H1 (cell line): ENCODE results near the gene GNL2. TPM values are rescaled to one million over a fixed set of nuclear protein-coding genes. Genes with fewer than 3 reads are reported as not detected.

Experiments used
- CTCF ChIA-PET: fragments of 300-600 bp; sonication (Branson Sonifier 250); formaldehyde crosslinking; loops from one replicate; lab custom pipeline; 2021; ENCODE audit not compliant: partially characterized antibody; lab: Charles Lee
- POLR2A ChIA-PET: fragments of 300-600 bp; sonication (Branson Sonifier 250); formaldehyde crosslinking; loops from one replicate; lab custom pipeline; 2021; ENCODE audit warnings: inconsistent platforms; ENCODE audit not compliant: partially characterized antibody; lab: Charles Lee
- DNase-seq, 2 experiments: peaks; one replicate each; pipeline versions ENCODE4 v3.0.0 to v3.0.0-alpha.2; 2010 to 2022; ENCODE audit warnings: low spot score in 2 of 2, low read depth in 1 of 2, mixed read lengths in 1 of 2
- FAIRE-seq: peaks from 2 replicates; lab custom pipeline; 2011; peaks lifted over from hg19 to GRCh38; lab: Jason Lieb, UNC
- H2AFZ ChIP-seq: 2 replicates; pipeline ENCODE4 v1.8.1; 2012; ENCODE audit warnings: low read length, inconsistent platforms
- H2AK5ac ChIP-seq: 2 replicates; pipeline ENCODE4 v1.6.1; 2013; ENCODE audit warnings: low read depth, low read length
- H2BK120ac ChIP-seq: replicated peaks from 2 replicates; pipeline ENCODE3; 2013; ENCODE audit warnings: low read depth, low read length, inconsistent platforms
- H2BK12ac ChIP-seq: 2 replicates; pipeline ENCODE4 v1.6.1; 2013; ENCODE audit warnings: low read depth, low read length
- H2BK15ac ChIP-seq: 2 replicates; pipeline ENCODE4 v1.6.1; 2013; ENCODE audit warnings: low read length
- H2BK20ac ChIP-seq: 2 replicates; pipeline ENCODE4 v1.6.1; 2013; ENCODE audit warnings: low read length
- H2BK5ac ChIP-seq: 2 replicates; pipeline ENCODE4 v1.6.1; 2013; ENCODE audit warnings: low read depth, low read length
- H3K14ac ChIP-seq: 2 replicates; pipeline ENCODE4 v1.6.1; 2013; ENCODE audit warnings: inconsistent platforms; ENCODE audit not compliant: insufficient read length
- H3K18ac ChIP-seq: 2 replicates; pipeline ENCODE4 v1.6.1; 2013; ENCODE audit warnings: low read length; ENCODE audit errors: extremely low read depth
- H3K23ac ChIP-seq: 2 replicates; pipeline ENCODE4 v1.6.1; 2013; ENCODE audit warnings: inconsistent platforms; ENCODE audit not compliant: insufficient read length
- H3K23me2 ChIP-seq: 2 replicates; pipeline ENCODE4 v1.6.1; 2013; ENCODE audit warnings: low read depth, low read length
- H3K27ac ChIP-seq: 2 replicates; pipeline ENCODE4 v1.6.1; 2011; ENCODE audit warnings: low read depth, low read length, inconsistent platforms
- H3K27me3 ChIP-seq, 4 experiments: replicated peaks in 1 of 4; 1 replicate in 1 of 4; 2 replicates in 3 of 4; pipeline versions ENCODE4 v1.6.1 to v1.8.1; 2011 to 2013; ENCODE audit warnings: low read length in 3 of 4, mild to moderate bottlenecking in 3 of 4, inconsistent platforms in 2 of 4, mixed read lengths in 2 of 4, moderate library complexity in 1 of 4; ENCODE audit not compliant: control insufficient read depth in 3 of 4, insufficient read depth in 3 of 4; ENCODE audit errors: extremely low read depth in 1 of 4
- H3K36me3 ChIP-seq, 4 experiments: 2 replicates each; pipeline versions ENCODE4 v1.6.1 to v1.8.1; 2011 to 2013; ENCODE audit warnings: mild to moderate bottlenecking in 4 of 4, low read length in 3 of 4, moderate library complexity in 2 of 4, control low read depth in 1 of 4, inconsistent platforms in 1 of 4; ENCODE audit not compliant: insufficient read depth in 4 of 4, control insufficient read depth in 2 of 4
- H3K4ac ChIP-seq: replicated peaks from 2 replicates; pipeline ENCODE3; 2013; ENCODE audit warnings: low read length, low read depth, mixed read lengths, inconsistent platforms; ENCODE audit not compliant: insufficient read length
- H3K4me1 ChIP-seq, 4 experiments: replicated peaks in 1 of 4; 1 replicate in 1 of 4; 2 replicates in 3 of 4; pipeline versions ENCODE4 v1.6.1 to v1.8.1; 2011 to 2013; ENCODE audit warnings: low read length in 3 of 4, inconsistent platforms in 2 of 4, mixed read lengths in 1 of 4; ENCODE audit not compliant: insufficient read depth in 4 of 4, control insufficient read depth in 3 of 4
- H3K4me2 ChIP-seq, 2 experiments: 2 replicates each; pipeline versions ENCODE4 v1.6.1 to v1.8.1; 2011 to 2013; ENCODE audit warnings: low read depth in 2 of 2, low read length in 2 of 2, control low read depth in 1 of 2, inconsistent platforms in 1 of 2, mild to moderate bottlenecking in 1 of 2; ENCODE audit not compliant: insufficient read depth in 1 of 2
- H3K4me3 ChIP-seq, 4 experiments: fragments of 200-600, 300-600 bp in 1 of 4; sonication (generic), shearing (Covaris generic), sonication (Bioruptor Twin) in 1 of 4; 2 replicates each; pipeline versions ENCODE4 v1.5.1 to v1.8.1; 2011 to 2016; ENCODE audit warnings: low read length in 4 of 4, low read depth in 3 of 4, control low read depth in 2 of 4, inconsistent platforms in 2 of 4, mild to moderate bottlenecking in 2 of 4, mixed read lengths in 1 of 4, moderate library complexity in 1 of 4; ENCODE audit not compliant: insufficient read depth in 2 of 4; ENCODE audit errors: extremely low read depth in 1 of 4
- H3K56ac ChIP-seq: replicated peaks from 2 replicates; pipeline ENCODE3; 2013; ENCODE audit warnings: low read depth, mild to moderate bottlenecking, mixed read lengths, low read length, inconsistent platforms; ENCODE audit not compliant: insufficient read length
- H3K79me1 ChIP-seq: 2 replicates; pipeline ENCODE4 v1.6.1; 2013; ENCODE audit warnings: low read depth, low read length, control low read depth
- H3K79me2 ChIP-seq, 2 experiments: 2 replicates each; pipeline versions ENCODE4 v1.6.1 to v1.8.1; 2012 to 2013; ENCODE audit warnings: low read length in 2 of 2, mild to moderate bottlenecking in 2 of 2, inconsistent platforms in 1 of 2; ENCODE audit not compliant: insufficient read depth in 2 of 2, control insufficient read depth in 1 of 2
- H3K9ac ChIP-seq, 4 experiments: replicated peaks in 1 of 4; 1 replicate in 1 of 4; 2 replicates in 3 of 4; pipeline versions ENCODE4 v1.6.1 to v1.8.1; 2011 to 2013; ENCODE audit warnings: low read depth in 3 of 4, low read length in 3 of 4, control low read depth in 2 of 4, mild to moderate bottlenecking in 2 of 4, moderate library complexity in 2 of 4, inconsistent platforms in 1 of 4; ENCODE audit errors: extremely low read depth in 1 of 4
- H3K9me3 ChIP-seq, 2 experiments: 2 replicates each; pipeline versions ENCODE4 v1.6.1 to v1.8.1; 2012 to 2013; ENCODE audit warnings: mild to moderate bottlenecking in 2 of 2, moderate library complexity in 2 of 2, control low read depth in 1 of 2, inconsistent platforms in 1 of 2, low read depth in 1 of 2, low read length in 1 of 2, mixed read lengths in 1 of 2; ENCODE audit not compliant: insufficient read depth in 2 of 2
- H4K20me1 ChIP-seq, 2 experiments: replicated peaks in 1 of 2; 2 replicates each; pipeline versions ENCODE3 to v1.8.1; 2011 to 2013; ENCODE audit warnings: inconsistent platforms in 2 of 2, low read length in 2 of 2, mild to moderate bottlenecking in 1 of 2; ENCODE audit not compliant: insufficient read depth in 2 of 2, control insufficient read depth in 1 of 2
- H4K5ac ChIP-seq: 2 replicates; pipeline ENCODE4 v1.6.1; 2013; ENCODE audit warnings: low read length, low read depth, mixed read lengths, inconsistent platforms; ENCODE audit not compliant: insufficient read length
- H4K8ac ChIP-seq: 2 replicates; pipeline ENCODE4 v1.8.0; 2013; ENCODE audit warnings: mild to moderate bottlenecking, moderate library complexity, low read length, inconsistent platforms; ENCODE audit not compliant: insufficient read depth; ENCODE audit errors: extremely low read depth
- H4K91ac ChIP-seq: replicated peaks from 2 replicates; pipeline ENCODE3; 2013; ENCODE audit warnings: low read length, mixed read lengths, inconsistent platforms; ENCODE audit not compliant: insufficient read length
- BRCA1 ChIP-seq: IDR thresholded peaks from 2 replicates; pipeline ENCODE4 v1.6.1; 2012; ENCODE audit warnings: low read depth, low read length, improper control_type of control experiment
- E2F6 ChIP-seq: IDR thresholded peaks from 2 replicates; pipeline ENCODE4 v1.6.1; 2012; ENCODE audit warnings: inconsistent platforms
- EZH2 ChIP-seq: fragments of 200-600 bp; sonication (generic); IDR thresholded peaks from 2 replicates; pipeline ENCODE4 v1.7.1; 2012; ENCODE audit warnings: low read depth, mild to moderate bottlenecking, moderate library complexity, low read length, inconsistent platforms; ENCODE audit not compliant: severe bottlenecking
- POLR2AphosphoS5 ChIP-seq: IDR thresholded peaks from 2 replicates; pipeline ENCODE4 v1.6.1; 2011; ENCODE audit warnings: low read depth, low read length
- POU5F1 ChIP-seq: IDR thresholded peaks from 2 replicates; pipeline ENCODE4 v1.6.1; 2011; ENCODE audit warnings: low read depth, mild to moderate bottlenecking, low read length, moderate library complexity
- SP2 ChIP-seq: IDR thresholded peaks from 2 replicates; pipeline ENCODE4 v1.6.1; 2012; ENCODE audit warnings: mild to moderate bottlenecking, low read length, inconsistent platforms
- USF2 ChIP-seq: IDR thresholded peaks from 2 replicates; pipeline ENCODE4 v1.6.1; 2011; ENCODE audit warnings: low read length, improper control_type of control experiment
- ZNF274 ChIP-seq: IDR thresholded peaks from 2 replicates; pipeline ENCODE4 v1.7.0; 2012; ENCODE audit warnings: low read length, borderline replicate concordance; ENCODE audit errors: extremely low read depth
- WGBS, 2 experiments: shearing (Covaris generic) in 1 of 2; methylation state at CpG; one replicate each; pipeline versions ENCODE4 v1.1.6 to v1.1.7; 2013 to 2015; ENCODE audit warnings: low lambda C conversion rate in 2 of 2, mixed read lengths in 2 of 2, inconsistent platforms in 1 of 2, low coverage in 1 of 2, missing lambda C conversion rate in 1 of 2; ENCODE audit not compliant: insufficient replicate concordance in 2 of 2, insufficient coverage in 1 of 2, insufficient read length in 1 of 2; ENCODE audit errors: extremely low coverage in 1 of 2, missing lambda C conversion rate in 1 of 2; 5-methylcytosine and 5-hydroxymethylcytosine counted together
- polyA plus RNA-seq, 7 experiments: library from polyadenylated mRNA; depleted of rRNA in 3 of 7; stranded (reverse) in 5 of 7; unstranded in 2 of 7; fragments of >200 nt in 5 of 7; fragments of 200-250 nt in 2 of 7; gene quantifications; 1 replicate in 5 of 7; 2 replicates in 1 of 7; 4 replicates in 1 of 7; pipeline versions ENCODE4 v1.2.1 to v1.2.3, GENCODE V29; 2011 to 2013; ENCODE audit warnings: missing spikeins in 2 of 7, mixed read lengths in 2 of 7
- total RNA-seq: library from RNA; stranded (reverse); fragmentation: NEBNext Ultra II Directional; extraction: Animal tissue kit (Norgen Biotek cat#: 25700); gene quantifications from 2 replicates; pipeline ENCODE4 v1.2.1, GENCODE V29; 2021

Gene GNL2
- total and polyA plus RNA-seq, 2 of the 8 experiments (the other 6 are each of a cell fraction or from before 2014, with no cell fraction given), result 22.2 to 88.3 TPM

- Histone ChIP-seq H3K27me3 (no peaks in the 10 kb centered on the region), H2AFZ (no peak overlapping the region), H4K5ac (no peak overlapping the region), H3K4me3 (no peak overlapping the region), H2BK12ac (no peak overlapping the region), H3K4ac (no peak overlapping the region), H3K4me2 (no peak overlapping the region), H3K9ac (no peak overlapping the region), H2BK120ac (no peak overlapping the region), H4K91ac (no peak overlapping the region), H3K79me1 (no peaks in the 10 kb centered on the region; the same call in 1 of the 2 replicates), H2BK5ac (no peak overlapping the region), H4K8ac (no peak overlapping the region), H3K4me1 (peaks cover 0 to 6% (median 4%) of the 10 kb centered on the region in 4 experiments; a peak in 6 of 7 replicates), H2AK5ac (no peak overlapping the region), H3K79me2 (no peaks in the 10 kb centered on the region), H2BK20ac (no peak overlapping the region), H3K9me3 (no peaks in the 10 kb centered on the region), H3K23ac (no peak overlapping the region), H4K20me1 (no peaks in the 10 kb centered on the region), H3K18ac (no peak overlapping the region), H3K27ac (no peak overlapping the region), H3K14ac (no peak overlapping the region)
- no peak for FAIRE-seq
- ChIA-PET POLR2A (interaction anchor here (1.3 kb wide), 1 partner anchor 130 kb away, joined by 3 read pairs; a partner anchor contains a TSS), CTCF (interaction anchor here (1.5 kb wide), 1 partner anchor 106 kb away, joined by 3 read pairs; no protein-coding TSS in a partner anchor)
- WGBS, 2 experiments, result 87% methylated on average over 10 of the region's 10 CpGs; no CpG with 5 or more reads in 1 of the 2 experiments
- TF ChIP-seq BRCA1 (no peak), POU5F1 (no peak), EZH2 (no peak), ZNF274 (no peak), E2F6 (no peak), POLR2AphosphoS5 (no peak), SP2 (no peak), USF2 (no peak)
- TF ChIP-seq, all 59 proteins: peak for 0
- H3K23me2 ChIP-seq, result no peaks in the 10 kb centered on the region
- no peak overlapping the region for H2BK15ac ChIP-seq
- H3K36me3 ChIP-seq, result peaks cover 5 to 16% (median 9%) of the 10 kb centered on the region in 4 experiments; a peak in 7 of 8 replicates
- no peak overlapping the region for H3K56ac ChIP-seq
- DNase-seq, result no peak
Measured at GRCh38 chr1:37560401-37561132, 35.2 kb downstream of the GNL2 start.
